GM19455 (cell line): Measurements from ENCODE around the gene ONECUT1.

Source experiments
- ATAC-seq: cut with Tn5 transposase; IDR thresholded peaks from one replicate; pipeline ENCODE4 v1.9.1; 2021; ENCODE audit not compliant: unreplicated experiment

ONECUT1 gene

GRCh38 chr15:52734329-52734728 is 55.8 kb downstream of the ONECUT1 start:
- ATAC-seq: no peak

- no peak for ATAC-seq
Observed at GRCh38 chr15:52733696-52734255, 56.4 kb downstream of the ONECUT1 start.

DNA sequence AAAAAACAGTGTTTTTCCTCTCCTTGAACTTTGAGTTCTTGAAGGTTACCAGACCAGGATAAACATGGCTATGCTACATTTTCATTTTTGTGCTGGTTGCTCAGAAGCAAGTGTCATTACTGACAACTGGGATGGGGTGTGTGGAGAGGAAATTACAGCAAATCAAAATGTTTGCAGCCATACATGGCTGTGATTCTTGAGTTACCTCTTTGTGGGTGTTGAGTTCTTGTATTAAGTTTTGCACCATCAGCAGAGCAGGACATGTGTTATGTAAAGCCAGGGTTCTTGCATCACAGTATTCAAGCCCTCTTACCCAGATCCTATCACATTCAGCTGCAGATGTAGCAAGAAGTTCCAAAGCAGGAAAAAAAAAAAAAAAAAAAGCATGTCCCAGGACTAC is 57.0 kb downstream of the ONECUT1 start:
- ATAC-seq: no peak

DNA sequence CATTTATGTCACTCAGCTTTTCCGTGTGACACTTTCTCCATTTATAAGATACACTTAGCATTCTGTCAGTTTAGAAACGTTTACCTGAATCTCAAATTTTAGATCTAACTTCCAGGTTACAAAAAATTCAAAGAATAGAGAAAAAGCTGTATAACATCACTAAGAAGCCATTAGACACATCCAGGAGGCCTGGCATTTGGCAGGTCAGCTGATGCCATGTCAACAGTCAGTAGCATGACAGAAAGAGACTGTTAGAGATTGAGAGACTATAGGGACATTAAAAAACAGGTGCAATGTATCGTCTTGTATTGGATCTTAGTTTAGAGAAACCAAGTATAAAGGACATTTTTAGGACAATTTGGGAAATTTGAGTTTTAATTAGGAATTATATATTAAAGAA is 57.6 kb downstream of the ONECUT1 start:
- ATAC-seq: no peak

GRCh38 chr15:52731732-52732470 is 58.2 kb downstream of the ONECUT1 start:
- no peak for ATAC-seq

DNA sequence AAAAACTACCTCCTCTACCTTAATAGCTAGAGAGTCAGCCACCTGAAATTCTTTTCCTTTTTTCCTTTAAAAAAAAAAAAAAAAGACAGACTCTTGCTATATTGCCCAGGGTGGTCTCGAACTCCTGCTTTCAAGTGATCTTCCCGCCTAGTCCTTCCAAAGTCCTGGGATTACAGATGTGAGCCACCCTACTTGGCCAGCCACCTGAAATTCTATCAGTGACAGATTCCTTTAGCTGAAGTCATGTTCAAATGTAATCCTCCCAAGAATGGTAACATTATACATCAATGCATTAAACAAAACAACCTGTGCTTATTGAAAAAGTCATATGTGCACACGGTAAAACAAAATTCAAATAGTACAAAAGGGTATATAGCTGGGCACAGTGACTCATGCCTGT is 59.1 kb downstream of the ONECUT1 start:
- ATAC-seq: no peak

GRCh38 chr15:52730594-52730993 is 59.5 kb downstream of the ONECUT1 start:
- ATAC-seq: no peak

GRCh38 chr15:52730173-52730572 is 60.0 kb downstream of the ONECUT1 start:
- peak; percentile 57 for ATAC-seq

- no peak for ATAC-seq
Observed at GRCh38 chr15:52728899-52729298, 61.2 kb downstream of the ONECUT1 start.

- ATAC-seq: no peak
Observed at GRCh38 chr15:52727815-52728214, 62.3 kb downstream of the ONECUT1 start.

DNA sequence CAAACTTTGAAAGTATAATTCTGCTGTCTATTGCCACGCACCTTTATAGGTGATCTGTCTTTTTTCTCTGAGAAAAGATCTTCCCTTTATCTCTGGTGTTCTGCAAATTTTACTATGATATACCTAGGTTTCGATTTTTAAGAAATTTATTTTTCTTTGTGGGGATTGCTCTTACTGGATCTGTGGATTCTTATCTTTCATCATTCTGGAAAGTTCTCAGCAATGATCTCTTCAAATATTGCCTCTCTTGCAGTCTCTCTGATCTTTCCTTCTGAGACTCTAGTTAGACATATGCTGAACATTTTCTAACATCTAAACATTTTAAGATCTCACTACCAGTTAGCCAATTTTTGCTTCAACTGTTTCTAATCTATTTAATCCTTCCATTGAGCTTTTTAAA is 63.9 kb downstream of the ONECUT1 start:
- no peak for ATAC-seq

- ATAC-seq: no peak
Observed at GRCh38 chr15:52718551-52718950, 71.6 kb downstream of the ONECUT1 start.

DNA sequence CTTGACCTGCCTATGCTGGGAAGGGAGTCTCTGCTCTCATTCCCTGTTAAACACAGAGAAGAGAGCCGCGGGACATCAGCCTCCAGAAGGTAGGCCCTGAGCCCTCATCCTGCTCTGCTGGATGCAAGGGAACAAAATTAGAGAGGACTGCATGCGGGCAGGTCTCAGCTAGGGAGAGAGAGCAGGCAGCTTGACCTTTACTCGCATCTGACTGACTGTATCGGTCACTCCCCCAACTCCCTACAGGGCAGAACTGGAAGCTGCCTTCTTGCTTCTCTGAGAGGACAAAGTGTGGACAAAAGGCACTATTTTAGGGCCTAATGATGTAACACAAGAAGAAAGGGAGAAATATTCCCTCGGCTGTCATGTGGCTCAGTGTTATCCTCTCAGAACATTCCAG is 72.2 kb downstream of the ONECUT1 start:
- ATAC-seq: no peak

DNA sequence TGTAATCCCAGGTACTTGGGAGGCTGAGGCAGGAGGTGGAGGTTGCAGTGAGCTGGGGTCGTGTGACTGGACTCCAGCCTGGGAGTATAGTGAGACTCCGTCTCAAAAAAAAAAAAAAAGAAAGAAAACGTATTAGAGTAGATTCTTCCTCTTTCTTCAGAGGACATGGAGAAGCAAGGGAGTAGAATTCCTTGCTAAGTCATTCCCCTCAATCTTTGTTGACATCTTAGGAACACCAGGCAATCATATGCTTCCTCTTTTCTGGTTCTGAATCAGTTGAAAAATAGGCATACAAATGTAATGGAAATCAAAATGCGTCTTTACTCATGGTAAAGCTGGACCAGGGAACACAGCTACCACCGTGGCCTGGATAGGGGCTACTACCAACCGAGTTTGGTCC is 72.7 kb downstream of the ONECUT1 start:
- ATAC-seq: no peak

DNA sequence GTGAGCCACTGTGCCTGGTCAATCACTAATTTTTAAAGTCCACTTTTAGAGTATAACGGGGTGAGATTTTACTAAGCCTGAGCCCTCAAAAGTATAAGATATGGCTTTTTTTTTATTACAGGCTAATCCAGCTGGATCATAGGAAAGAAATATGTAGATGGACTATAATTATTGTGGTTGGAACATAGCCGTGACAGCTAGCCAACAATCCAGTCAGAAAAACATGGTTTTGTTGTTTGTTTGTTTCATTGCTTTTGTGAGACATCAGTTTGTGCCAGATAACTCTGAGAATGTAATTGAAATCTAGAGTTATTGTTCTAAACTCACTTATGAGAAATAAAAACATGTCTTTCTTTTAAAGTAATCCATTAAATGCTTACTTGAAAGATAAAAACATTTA is 73.6 kb downstream of the ONECUT1 start:
- ATAC-seq: no peak

- no peak for ATAC-seq
Observed at GRCh38 chr15:52715411-52715810, 74.7 kb downstream of the ONECUT1 start.

DNA sequence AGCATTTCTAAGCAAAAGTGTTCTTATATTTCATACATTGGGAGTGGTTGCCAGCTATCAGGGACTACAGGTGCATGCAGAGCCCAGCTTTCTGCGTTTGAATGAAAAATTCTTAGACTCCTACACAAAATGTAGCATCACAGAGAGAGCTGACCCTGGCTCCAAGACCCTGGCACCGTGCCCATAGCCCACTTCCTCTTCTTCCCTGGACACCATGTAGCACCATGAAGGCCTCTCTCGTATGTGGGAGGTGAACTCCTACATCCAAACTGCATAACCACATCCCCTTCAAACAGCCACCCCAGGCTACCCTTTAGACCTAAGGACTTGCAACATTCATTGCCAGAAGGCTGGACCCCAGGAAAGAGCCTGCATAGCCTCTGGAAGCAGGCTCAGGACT is 75.2 kb downstream of the ONECUT1 start:
- ATAC-seq: no peak

GRCh38 chr15:52710708-52711389 is 79.3 kb downstream of the ONECUT1 start:
- ATAC-seq: no peak

GRCh38 chr15:52710050-52710707 is 80.0 kb downstream of the ONECUT1 start:
- ATAC-seq: peak; percentile 30

GRCh38 chr15:52709187-52709981 is 80.8 kb downstream of the ONECUT1 start:
- ATAC-seq: peak; percentile 96
